ENCODE measurements around the gene MND1.
"Not testable (repeated sequence)": the region's sequence is repeated elsewhere in the genome, so short reads cannot be mapped to it uniquely, and the experiment has no call there.

MND1 gene

GRCh38 chr4:153449338-153449737 lies 104.8 kb downstream of the MND1 start:
- DNase-seq (ENCODE audit: low spot score): no peak
- no peak for TF ChIP-seq CTCF (IDR thresholded peaks at IDR 0.05; ENCODE audit: extremely low read depth, missing control alignments)

GRCh38 chr4:153450544-153450917 lies 106.0 kb downstream of the MND1 start:
- no peak for TF ChIP-seq CTCF (IDR thresholded peaks at IDR 0.05; ENCODE audit: extremely low read depth, missing control alignments)
- no peak for DNase-seq (ENCODE audit: low spot score)

GRCh38 chr4:153451145-153451544 lies 106.7 kb downstream of the MND1 start:
- DNase-seq (ENCODE audit: low spot score): not testable (repeated sequence)

- DNase-seq (ENCODE audit: low spot score): no peak
Observed at GRCh38 chr4:153451911-153452657, 107.6 kb downstream of the MND1 start.

GRCh38 chr4:153452658-153453378 lies 108.3 kb downstream of the MND1 start:
- TF ChIP-seq CTCF (IDR thresholded peaks at IDR 0.05; ENCODE audit: extremely low read depth, missing control alignments): no peak
- no peak for DNase-seq (ENCODE audit: low spot score)

More at GRCh38 chr4:153451911-153452657, 107.6 kb downstream of the MND1 start:
- no peak for TF ChIP-seq CTCF (IDR thresholded peaks at IDR 0.05; ENCODE audit: extremely low read depth, missing control alignments)

GRCh38 chr4:153453402-153453801 lies 108.9 kb downstream of the MND1 start:
- no peak for DNase-seq (ENCODE audit: low spot score)
- TF ChIP-seq CTCF (IDR thresholded peaks at IDR 0.05; ENCODE audit: extremely low read depth, missing control alignments): no peak

- no peak for DNase-seq (ENCODE audit: low spot score)
- TF ChIP-seq CTCF (IDR thresholded peaks at IDR 0.05; ENCODE audit: extremely low read depth, missing control alignments): no peak
Observed at GRCh38 chr4:153458969-153459368, 114.5 kb downstream of the MND1 start.

GRCh38 chr4:153461549-153461948 lies 117.1 kb downstream of the MND1 start:
- not testable (repeated sequence) for DNase-seq (ENCODE audit: low spot score)

Data from GM20000 (cell line).